Ishikawa (cell line): ENCODE data around the gene GADD45B.

Source experiments
- EP300 ChIP-seq: IDR thresholded peaks from 2 replicates; pipeline ENCODE4 v1.6.1; 2012; ENCODE audit warnings: borderline replicate concordance
- MAX ChIP-seq: IDR thresholded peaks from 2 replicates; pipeline ENCODE4 v1.6.1; 2012
- TEAD4 ChIP-seq: IDR thresholded peaks from 2 replicates; pipeline ENCODE4 v1.6.1; 2012
- YY1 ChIP-seq: IDR thresholded peaks from 2 replicates; pipeline ENCODE4 v1.6.1; 2012; ENCODE audit warnings: low read depth

GRCh38 chr19:2509096-2509495 is 33.2 kb downstream of the GADD45B start:
- TF ChIP-seq MAX (no peak), TEAD4 (no peak), EP300 (no peak), YY1 (no peak)
